Progenitor cell of endocrine pancreas (in vitro differentiated cells): ENCODE data around the gene PLEKHG4B. TPM values are rescaled to one million over a fixed set of nuclear protein-coding genes. Genes with fewer than 3 reads are reported as not detected.

Experiments
- DNase-seq: peaks from one replicate; pipeline ENCODE4 v3.0.0; 2021; ENCODE audit warnings: low spot score; ENCODE audit not compliant: unreplicated experiment
- H3K27ac Mint-ChIP-seq: 2 replicates; pipeline ENCODE4 v1.8.0; 2021; ENCODE audit warnings: mild to moderate bottlenecking, moderate library complexity, mixed read lengths
- H3K27me3 Mint-ChIP-seq: 2 replicates; pipeline ENCODE4 v1.8.0; 2021; ENCODE audit warnings: mixed read lengths
- H3K36me3 Mint-ChIP-seq: 2 replicates; pipeline ENCODE4 v1.8.0; 2022; ENCODE audit warnings: mixed read lengths; ENCODE audit not compliant: insufficient read depth
- H3K4me1 Mint-ChIP-seq: 2 replicates; pipeline ENCODE4 v1.8.0; 2021; ENCODE audit warnings: low read depth, mixed read lengths
- H3K4me3 Mint-ChIP-seq: 2 replicates; pipeline ENCODE4 v1.8.0; 2021; ENCODE audit warnings: low read depth, mild to moderate bottlenecking, moderate library complexity, mixed read lengths
- H3K9me3 Mint-ChIP-seq: 2 replicates; pipeline ENCODE4 v1.8.0; 2021; ENCODE audit warnings: low read depth, mixed read lengths
- CTCF ChIP-seq: fragments of 200-600 bp; sonication (generic); IDR thresholded peaks from one replicate; pipeline ENCODE4 v1.5.0; 2021; ENCODE audit warnings: antibody characterized with exemption, mild to moderate bottlenecking; ENCODE audit not compliant: unreplicated experiment
- total RNA-seq: library from RNA; stranded (reverse); gene quantifications from 2 replicates; pipeline ENCODE4 v1.2.1, GENCODE V29; 2021

Gene PLEKHG4B
- total RNA-seq, 1 donor from 2014 or later, result 59.5 TPM

- DNase-seq, result no peak
- TF ChIP-seq CTCF, result no peak
- H3K4me1 Mint-ChIP-seq, result peaks cover 16% of the 10 kb centered on the region
- H3K27ac Mint-ChIP-seq, result peak overlapping the region; percentile 96
- peaks cover 33% of the 10 kb centered on the region for H3K27me3 Mint-ChIP-seq
- H3K36me3 Mint-ChIP-seq, result peaks cover 3% of the 10 kb centered on the region
- H3K9me3 Mint-ChIP-seq, result no peaks in the 10 kb centered on the region
- H3K4me3 Mint-ChIP-seq, result peak overlapping the region; percentile 73
Measured at GRCh38 chr5:90590-91547, 1.1 kb upstream of the PLEKHG4B start.

GRCh38 chr5:92401-93220, 643 bp downstream of the PLEKHG4B start:
- H3K4me1 Mint-ChIP-seq, result peaks cover 24% of the 10 kb centered on the region

GRCh38 chr5:93221-93980, 1.4 kb downstream of the PLEKHG4B start:
- peak overlapping the region; percentile 33 for H3K27ac Mint-ChIP-seq
- no peak for DNase-seq
- TF ChIP-seq CTCF, result no peak
- peaks cover 24% of the 10 kb centered on the region for H3K4me1 Mint-ChIP-seq
- peaks cover 13% of the 10 kb centered on the region for H3K36me3 Mint-ChIP-seq
- H3K9me3 Mint-ChIP-seq, result no peaks in the 10 kb centered on the region
- H3K27me3 Mint-ChIP-seq, result peaks cover 14% of the 10 kb centered on the region
- H3K4me3 Mint-ChIP-seq, result peak overlapping the region; percentile 83

More at GRCh38 chr5:92401-93220, 643 bp downstream of the PLEKHG4B start:
- DNase-seq, result no peak
- no peaks in the 10 kb centered on the region for H3K9me3 Mint-ChIP-seq
- H3K27ac Mint-ChIP-seq, result peak overlapping the region; percentile 88
- H3K4me3 Mint-ChIP-seq, result peak overlapping the region; percentile 83
- peaks cover 10% of the 10 kb centered on the region for H3K36me3 Mint-ChIP-seq
- peaks cover 21% of the 10 kb centered on the region for H3K27me3 Mint-ChIP-seq
- TF ChIP-seq CTCF, result no peak

- DNase-seq, result no peak
- H3K27ac Mint-ChIP-seq, result no peak overlapping the region
Measured at GRCh38 chr5:94113-94892, 2.3 kb downstream of the PLEKHG4B start.

More at GRCh38 chr5:94113-94892, 2.3 kb downstream of the PLEKHG4B start:
- Mint-ChIP-seq H3K36me3 (peaks cover 13% of the 10 kb centered on the region), H3K4me1 (peaks cover 26% of the 10 kb centered on the region), H3K4me3 (peak overlapping the region; percentile 21), H3K27me3 (peaks cover 6% of the 10 kb centered on the region), H3K9me3 (no peaks in the 10 kb centered on the region)
- TF ChIP-seq CTCF, result no peak
